K562 (cell line): Measurements from ENCODE around the gene SLC43A2. TPM values are rescaled to one million over a fixed set of nuclear protein-coding genes. Genes with fewer than 3 reads are reported as not detected.

Experiments
- ATAC-seq: fragments of 200-7000 bp; cut with Tn5 transposase; 3 replicates; pipeline ENCODE4 v1.9.1; 2020; ENCODE audit warnings: moderate library complexity
- BruUV-seq: library from RNA; stranded (reverse); fragments of 400-500 nt; replicated peaks from 2 replicates; lab custom pipeline; 2021; lab: Mats Ljungman, UMichigan
- CTCF ChIA-PET: fragments of 300-600 bp; formaldehyde crosslinking; extraction: SDS; loops from one replicate; lab custom pipeline; 2021; ENCODE audit warnings: low intra/inter-chr PET ratio; lab: Yijun Ruan, JAX
- POLR2A ChIA-PET: fragments of 300-600, 350-650 bp; sonication (Branson Sonifier 250); formaldehyde crosslinking; extraction: SDS; loops from one replicate; lab custom pipeline; 2021; ENCODE audit warnings: antibody characterized with exemption, inconsistent platforms; lab: Yijun Ruan, JAX
- DNase-seq, 4 experiments: peaks; one replicate each; pipeline versions ENCODE4 v3.0.0 to v3.0.0-alpha.2; 2011 to 2018; ENCODE audit warnings: low spot score in 3 of 4, mixed read lengths in 3 of 4; ENCODE audit errors: extremely low read depth in 1 of 4
- FAIRE-seq: peaks from 2 replicates; lab custom pipeline; 2011; peaks lifted over from hg19 to GRCh38; lab: Jason Lieb, UNC
- H2AFZ ChIP-seq: 2 replicates; pipeline ENCODE4 v1.6.0; 2011; ENCODE audit warnings: low read depth, low read length, control low read depth, inconsistent platforms
- H3K27ac ChIP-seq: fragments of 200-600 bp; 3 replicates; pipeline ENCODE4 v1.8.0; 2011; ENCODE audit warnings: low read depth, mild to moderate bottlenecking, control low read depth, inconsistent platforms, low read length, moderate library complexity, mixed read lengths; ENCODE audit errors: extremely low read depth
- H3K27me3 ChIP-seq, 2 experiments: fragments of 300-600 bp in 1 of 2; 2 replicates in 1 of 2; 3 replicates in 1 of 2; pipeline versions ENCODE4 v1.6.0 to v1.8.0; 2011; ENCODE audit warnings: inconsistent platforms in 2 of 2, low read length in 2 of 2, mild to moderate bottlenecking in 1 of 2, mixed read lengths in 1 of 2, moderate library complexity in 1 of 2; ENCODE audit not compliant: control insufficient read depth in 2 of 2, insufficient read depth in 2 of 2
- H3K36me3 ChIP-seq: fragments of 300-600 bp; 3 replicates; pipeline ENCODE4 v1.8.0; 2011; ENCODE audit warnings: mild to moderate bottlenecking, low read length, inconsistent platforms; ENCODE audit not compliant: control insufficient read depth, insufficient read depth
- H3K4me1 ChIP-seq, 2 experiments: fragments of 200-600 bp in 1 of 2; replicated peaks in 1 of 2; 2 replicates in 1 of 2; 3 replicates in 1 of 2; pipeline versions ENCODE4 v1.5.1 to v1.8.0; 2011; ENCODE audit warnings: inconsistent platforms in 2 of 2, low read length in 2 of 2, mild to moderate bottlenecking in 1 of 2, mixed read lengths in 1 of 2, moderate library complexity in 1 of 2; ENCODE audit not compliant: control insufficient read depth in 2 of 2, insufficient read depth in 2 of 2
- H3K4me2 ChIP-seq: 2 replicates; pipeline ENCODE4 v1.6.1; 2011; ENCODE audit warnings: low read length, control low read depth, inconsistent platforms, mixed read lengths; ENCODE audit not compliant: insufficient read depth
- H3K4me3 ChIP-seq: fragments of 200-600 bp; sonication (generic), shearing (Covaris generic); 2 replicates; pipeline ENCODE4 v1.5.1; 2016; ENCODE audit warnings: control low read depth, inconsistent platforms
- H3K79me2 ChIP-seq: fragments of 200-600 bp; 3 replicates; pipeline ENCODE4 v1.8.0; 2011; ENCODE audit warnings: low read length, inconsistent platforms; ENCODE audit not compliant: control insufficient read depth, insufficient read depth
- H3K9ac ChIP-seq, 2 experiments: 2 replicates each; pipeline versions ENCODE4 v1.6.0 to v1.6.1; 2011; ENCODE audit warnings: low read depth in 2 of 2, low read length in 2 of 2, control low read depth in 1 of 2, inconsistent platforms in 1 of 2, mild to moderate bottlenecking in 1 of 2, mixed read lengths in 1 of 2; ENCODE audit not compliant: insufficient read depth in 1 of 2
- H3K9me1 ChIP-seq: one replicate; pipeline ENCODE4 v1.6.0; 2011; ENCODE audit warnings: inconsistent platforms, mild to moderate bottlenecking, low read length, moderate library complexity; ENCODE audit not compliant: control insufficient read depth, insufficient read depth
- H3K9me3 ChIP-seq: replicated peaks from 2 replicates; pipeline ENCODE4 v1.5.1; 2011; ENCODE audit warnings: low read depth, low read length, inconsistent platforms; ENCODE audit not compliant: control insufficient read depth, insufficient read depth
- H4K20me1 ChIP-seq: replicated peaks from 2 replicates; pipeline ENCODE4 v1.6.1; 2011; ENCODE audit warnings: low read length, inconsistent platforms, mixed read lengths; ENCODE audit not compliant: control insufficient read depth, insufficient read depth
- ARID4B ChIP-seq: sonication (generic); formaldehyde crosslinking; IDR thresholded peaks from 2 replicates; pipeline ENCODE4 v1.8.0; 2022; ENCODE audit warnings: mild to moderate bottlenecking, missing genetic modification reagents
- CHCHD3 ChIP-seq: fragments of 250-450 bp; sonication (Bioruptor Pico); IDR thresholded peaks from 2 replicates; pipeline ENCODE4 v2.1.2; 2022; ENCODE audit warnings: mild to moderate bottlenecking
- HMGN3 ChIP-seq: IDR thresholded peaks from 2 replicates; pipeline ENCODE4 v1.6.1; 2011; ENCODE audit warnings: borderline replicate concordance, low read depth, mild to moderate bottlenecking, mixed read lengths, low read length; ENCODE audit not compliant: insufficient read length; ENCODE audit errors: extremely low read depth
- NBN ChIP-seq: fragments of 450-650 bp; IDR thresholded peaks from 2 replicates; pipeline ENCODE4 v1.6.1; 2016; ENCODE audit warnings: low read depth, mild to moderate bottlenecking
- PKNOX1 ChIP-seq: fragments of 450-650 bp; IDR thresholded peaks from 2 replicates; pipeline ENCODE4 v1.6.1; 2016
- RHOXF2B ChIP-seq: fragments of 250-450 bp; sonication (Bioruptor Pico); conservative IDR thresholded peaks from 2 replicates; pipeline ENCODE4 v1.5.1; 2021
- ZBTB1 ChIP-seq: sonication (generic); formaldehyde crosslinking; IDR thresholded peaks from 2 replicates; pipeline ENCODE4 v1.8.1; 2023; ENCODE audit warnings: missing genetic modification reagents, low read depth, mild to moderate bottlenecking, borderline replicate concordance
- ZKSCAN1 ChIP-seq: fragments of 150-350 bp; IDR thresholded peaks from 2 replicates; pipeline ENCODE4 v1.6.1; 2016; ENCODE audit warnings: low read depth, low read length
- ZNF197 ChIP-seq: fragments of 200-800 bp; sonication (Bioruptor generic); IDR thresholded peaks from 2 replicates; pipeline ENCODE4 v1.6.1; 2016; ENCODE audit warnings: low read depth, missing genetic modification characterization, missing compliant biosample characterization
- ZNF518B ChIP-seq: fragments of 250-450 bp; sonication (Bioruptor Pico); IDR thresholded peaks from 2 replicates; pipeline ENCODE4 v1.5.0; 2021; ENCODE audit warnings: mild to moderate bottlenecking, moderate library complexity
- ZNF766 ChIP-seq: fragments of 200-800 bp; sonication (Bioruptor generic); conservative IDR thresholded peaks from 2 replicates; pipeline ENCODE4 v1.6.1; 2016; ENCODE audit warnings: missing genetic modification characterization, missing compliant biosample characterization
- WGBS: fragments of 100-300 bp; shearing (Covaris generic); methylation state at CpG from one replicate; pipeline ENCODE4 v1.1.6; 2016; ENCODE audit warnings: low coverage, mixed read lengths; ENCODE audit not compliant: insufficient coverage; ENCODE audit errors: missing lambda C conversion rate; 5-methylcytosine and 5-hydroxymethylcytosine counted together
- in situ Hi-C: fragments of 300-500 bp; cut with MboI; formaldehyde crosslinking; loops from 4 replicates; pipeline ENCODE4 v1.15.0; 2018; ENCODE audit warnings: inconsistent platforms, mixed read lengths
- intact Hi-C: fragments of 100-400 bp; cut with micrococcal nuclease; formaldehyde crosslinking; loops from 2 replicates; pipeline ENCODE4 v1.14.2; 2022
- polyA plus RNA-seq, 8 experiments: library from polyadenylated mRNA; depleted of rRNA in 4 of 8; stranded (reverse) in 5 of 8; unstranded in 3 of 8; fragments of >200 nt; fragmentation: Nextera tagmentation in 2 of 8; fragmentation: Illumina TruSeq in 1 of 8; extraction: Ambion mirVana in 2 of 8; extraction: Trizol in 1 of 8; gene quantifications; 2 replicates each; pipeline versions ENCODE4 v1.2.1 to v1.2.3, GENCODE V29; 2011 to 2014; ENCODE audit warnings: inconsistent platforms in 1 of 8, missing spikeins in 1 of 8
- total RNA-seq, 7 experiments: library from RNA; depleted of rRNA in 6 of 7; stranded (reverse); fragments of >200 nt in 6 of 7; fragmentation: Illumina TruSeq in 2 of 7; extraction: Trizol in 2 of 7; gene quantifications; 2 replicates each; pipeline versions ENCODE4 v1.2.1 to v1.2.3, GENCODE V29; 2011 to 2021; ENCODE audit warnings: low replicate concordance in 1 of 7

SLC43A2 gene
- total and polyA plus RNA-seq, 9 of the 15 experiments (the other 6 are each of a cell fraction or from before 2014, with no cell fraction given) = 0.03 to 10.2 (median 3.6) TPM

GRCh38 chr17:1648963-1649843 is 20.6 kb upstream of the SLC43A2 start:
- H3K79me2 ChIP-seq = peaks cover 12% of the 10 kb centered on the region; the same call in 2 of the 3 replicates
- intact Hi-C loops (no loop called here), in situ Hi-C loops (no loop called here)
- H3K27ac ChIP-seq = peak overlapping the region; percentile 99
- ChIA-PET POLR2A (interaction anchor here (0.5 to 3.5 kb wide), 17 partner anchors 9 to 261 kb away, joined by 3 to 20 read pairs (median 3); partner anchors contain the start of gene INPP5K), CTCF (interaction anchor here (0.6 to 1.5 kb wide), 2 partner anchors 75 to 257 kb away, joined by 6 to 8 read pairs; no protein-coding TSS in a partner anchor)
- DNase-seq (peak; percentile 93 to 95 (median 94)), FAIRE-seq (peak; percentile 29), ATAC-seq (peak; percentile 75)
- H3K4me1 ChIP-seq = peaks cover 21 to 59% of the 10 kb centered on the region in 2 experiments
- H2AFZ ChIP-seq = no peak overlapping the region
- H3K27me3 ChIP-seq = no peaks in the 10 kb centered on the region
- H3K4me2 ChIP-seq = peak overlapping the region; percentile 84; the same call in 1 of the 2 replicates
- peak overlapping the region; percentile 70 for H3K4me3 ChIP-seq
- BruUV-seq = TSS peak; percentile 88
- H3K9me3 ChIP-seq = no peaks in the 10 kb centered on the region
- H3K36me3 ChIP-seq = peaks cover 61% of the 10 kb centered on the region
- peak overlapping the region; percentile 94 to 97 for H3K9ac ChIP-seq
- under 1% methylated on average over 31 of the region's 100 CpGs for WGBS
- no peaks in the 10 kb centered on the region for H3K9me1 ChIP-seq
- H4K20me1 ChIP-seq = 0 out of 2 replicates have a peak, but pooled peaks cover 2% of the 10 kb centered on the region
- TF ChIP-seq CHCHD3 (CRISPR knock-in tag) (no peak), PKNOX1 (no peak), ZKSCAN1 (peak; percentile 25; the same call in 1 of the 2 replicates), HMGN3 (no peak), ZBTB1 (CRISPR knock-in tag) (peak; percentile 93), ZNF766 (CRISPR knock-in tag) (no peak), NBN (no peak), RHOXF2B (CRISPR knock-in tag) (no peak), ZNF518B (CRISPR knock-in tag) (no peak), ARID4B (CRISPR knock-in tag) (peak; percentile 57; the same call in 1 of the 2 replicates), ZNF197 (no peak)
